Kidney epithelial cell (primary cell): ENCODE data around the gene SCNN1B. TPM values are rescaled to one million over a fixed set of nuclear protein-coding genes. Genes with fewer than 3 reads are reported as not detected.
"Not testable (repeated sequence)": the region's sequence is repeated elsewhere in the genome, so short reads cannot be mapped to it uniquely, and the experiment has no call there.

ENCODE experiments used
- DNase-seq: peaks from one replicate; pipeline ENCODE4 v3.0.0-alpha.2; 2010; ENCODE audit warnings: low read depth
- H3K27me3 ChIP-seq: 2 replicates; pipeline ENCODE4 v1.6.0; 2011; ENCODE audit warnings: low read length; ENCODE audit not compliant: control insufficient read depth, insufficient read depth
- H3K36me3 ChIP-seq: 2 replicates; pipeline ENCODE4 v1.5.1; 2011; ENCODE audit warnings: low read length; ENCODE audit not compliant: control insufficient read depth, insufficient read depth
- H3K4me3 ChIP-seq: 2 replicates; pipeline ENCODE4 v1.5.1; 2011; ENCODE audit warnings: low read depth, mild to moderate bottlenecking, control low read depth, low read length
- total RNA-seq: library from RNA; depleted of rRNA; stranded (reverse); fragments of >200 nt; gene quantifications from 2 replicates; pipeline ENCODE4 v1.2.3, GENCODE V29; 2015
- TF ChIP-seq, protein P1 (sequence below): IDR thresholded peaks from 2 replicates; pipeline ENCODE4 v1.5.1; 2011; ENCODE audit warnings: mild to moderate bottlenecking, moderate library complexity, low read length, control low read depth, inconsistent platforms; ENCODE audit not compliant: insufficient read depth, poor library complexity, severe bottlenecking

Gene SCNN1B
- total RNA-seq, 1 donor from 2014 or later, result 0.38 TPM

DNA sequence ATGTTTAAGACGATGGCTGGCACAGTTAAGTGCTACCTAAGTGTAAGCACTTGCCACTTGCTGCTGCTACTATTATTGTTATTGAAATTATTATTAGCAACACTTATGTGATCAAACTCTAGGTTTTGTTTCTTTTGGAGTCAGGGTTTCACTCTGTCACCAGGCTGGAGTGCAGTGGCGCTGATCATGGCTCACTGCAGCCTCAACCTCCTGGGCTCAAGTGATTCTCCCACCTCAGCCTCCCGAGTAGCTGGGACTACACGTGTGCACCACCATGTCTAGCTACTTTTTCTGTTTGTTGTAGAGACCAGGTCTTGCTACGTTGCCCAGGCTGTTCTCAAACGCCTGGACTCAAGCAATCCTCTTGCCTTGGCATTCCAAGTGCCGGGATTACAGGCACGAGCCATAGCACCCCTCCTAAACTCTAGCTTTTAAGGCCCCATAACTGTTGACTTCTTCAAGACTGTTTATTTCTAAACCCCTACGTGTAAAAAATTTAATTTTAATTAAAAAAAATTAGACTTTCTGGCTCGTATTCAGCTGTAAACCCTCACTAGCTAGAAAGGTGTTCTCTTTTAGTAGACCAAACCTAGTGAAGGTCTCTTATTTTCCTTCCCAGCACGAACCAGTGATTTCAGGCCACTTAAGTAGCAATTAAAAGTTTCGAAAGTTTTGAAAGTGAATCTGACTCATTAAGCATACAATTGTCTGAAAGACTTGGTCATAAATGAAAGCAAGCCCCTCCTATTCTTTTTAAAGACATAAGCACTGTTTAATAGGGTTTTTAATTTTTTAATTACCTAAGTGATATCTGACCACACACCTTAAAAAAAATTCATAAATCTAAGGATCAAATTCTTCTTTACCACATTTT is 11.7 kb upstream of the SCNN1B start:
- DNase-seq, result no peak
- Histone ChIP-seq H3K4me3 (no peak overlapping the region), H3K27me3 (no peaks in the 10 kb centered on the region), H3K36me3 (no peaks in the 10 kb centered on the region)
- TF ChIP-seq, protein P1, sequence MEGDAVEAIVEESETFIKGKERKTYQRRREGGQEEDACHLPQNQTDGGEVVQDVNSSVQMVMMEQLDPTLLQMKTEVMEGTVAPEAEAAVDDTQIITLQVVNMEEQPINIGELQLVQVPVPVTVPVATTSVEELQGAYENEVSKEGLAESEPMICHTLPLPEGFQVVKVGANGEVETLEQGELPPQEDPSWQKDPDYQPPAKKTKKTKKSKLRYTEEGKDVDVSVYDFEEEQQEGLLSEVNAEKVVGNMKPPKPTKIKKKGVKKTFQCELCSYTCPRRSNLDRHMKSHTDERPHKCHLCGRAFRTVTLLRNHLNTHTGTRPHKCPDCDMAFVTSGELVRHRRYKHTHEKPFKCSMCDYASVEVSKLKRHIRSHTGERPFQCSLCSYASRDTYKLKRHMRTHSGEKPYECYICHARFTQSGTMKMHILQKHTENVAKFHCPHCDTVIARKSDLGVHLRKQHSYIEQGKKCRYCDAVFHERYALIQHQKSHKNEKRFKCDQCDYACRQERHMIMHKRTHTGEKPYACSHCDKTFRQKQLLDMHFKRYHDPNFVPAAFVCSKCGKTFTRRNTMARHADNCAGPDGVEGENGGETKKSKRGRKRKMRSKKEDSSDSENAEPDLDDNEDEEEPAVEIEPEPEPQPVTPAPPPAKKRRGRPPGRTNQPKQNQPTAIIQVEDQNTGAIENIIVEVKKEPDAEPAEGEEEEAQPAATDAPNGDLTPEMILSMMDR, result no peak

DNA sequence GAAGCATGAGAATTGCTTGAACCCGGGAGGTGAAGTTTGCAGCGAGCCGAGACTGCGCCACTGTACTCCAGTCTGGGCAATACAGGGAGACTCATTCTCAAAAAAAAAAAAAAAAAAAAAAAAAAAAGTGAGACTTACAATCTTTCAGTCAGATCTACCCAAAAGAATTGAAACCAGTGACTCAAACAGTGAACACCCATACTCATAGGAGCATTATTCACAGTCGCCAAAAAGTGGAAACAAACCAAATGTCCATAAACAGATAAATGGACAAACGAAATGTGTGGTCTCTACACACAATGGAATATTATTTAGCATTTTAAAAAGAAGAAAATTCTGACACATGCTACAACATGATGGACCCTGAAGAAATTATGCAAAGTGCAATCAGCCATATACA is 9.1 kb upstream of the SCNN1B start:
- no peaks in the 10 kb centered on the region for H3K36me3 ChIP-seq
- DNase-seq, result no peak
- H3K4me3 ChIP-seq, result no peak overlapping the region
- TF ChIP-seq, protein P1, result no peak
- no peaks in the 10 kb centered on the region for H3K27me3 ChIP-seq

DNA sequence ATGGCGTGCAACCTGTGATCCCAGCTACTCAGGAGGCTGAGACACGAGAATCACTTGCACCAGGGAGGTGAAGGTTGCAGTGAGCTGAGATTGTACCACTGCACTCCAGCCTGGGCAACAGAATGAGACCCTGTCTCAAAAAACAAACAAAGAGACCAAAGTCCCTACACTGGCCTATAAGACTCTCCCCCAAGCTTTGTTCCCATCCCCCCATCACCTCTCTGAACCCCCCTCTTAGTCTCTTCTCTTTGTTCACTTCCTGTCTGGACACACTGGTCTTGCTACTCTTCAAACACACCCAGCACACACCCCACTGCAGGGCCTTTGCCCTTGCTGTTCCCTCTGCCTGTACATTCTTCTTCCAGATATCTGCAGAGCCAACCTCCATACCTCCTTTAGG is 7.8 kb upstream of the SCNN1B start:
- H3K27me3 ChIP-seq, result no peaks in the 10 kb centered on the region
- H3K36me3 ChIP-seq, result no peaks in the 10 kb centered on the region
- TF ChIP-seq, protein P1, result no peak
- DNase-seq, result no peak
- H3K4me3 ChIP-seq, result no peak overlapping the region

DNA sequence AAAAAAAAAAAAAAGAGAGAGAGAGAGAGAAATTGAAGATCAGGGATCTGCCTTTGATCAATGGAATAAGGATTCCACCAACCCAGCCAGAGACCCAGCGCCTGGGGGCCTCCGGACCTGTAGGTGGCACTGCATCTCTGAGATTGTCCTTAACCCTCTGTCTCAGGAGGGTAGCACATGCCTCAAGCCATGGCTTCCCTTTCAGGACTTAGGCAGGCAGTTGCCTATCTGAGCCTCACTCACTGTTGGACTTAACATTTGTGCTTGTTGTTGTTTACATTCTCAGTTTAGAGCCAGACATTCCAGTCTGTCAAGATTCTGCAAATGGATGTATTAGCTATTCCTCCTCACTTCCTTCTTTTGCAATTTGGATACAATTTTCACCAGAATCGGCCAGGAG is 5.1 kb upstream of the SCNN1B start:
- no peaks in the 10 kb centered on the region for H3K36me3 ChIP-seq
- TF ChIP-seq, protein P1, result peak; percentile 19
- DNase-seq, result no peak
- peaks cover 6% of the 10 kb centered on the region for H3K27me3 ChIP-seq
- H3K4me3 ChIP-seq, result no peak overlapping the region

DNA sequence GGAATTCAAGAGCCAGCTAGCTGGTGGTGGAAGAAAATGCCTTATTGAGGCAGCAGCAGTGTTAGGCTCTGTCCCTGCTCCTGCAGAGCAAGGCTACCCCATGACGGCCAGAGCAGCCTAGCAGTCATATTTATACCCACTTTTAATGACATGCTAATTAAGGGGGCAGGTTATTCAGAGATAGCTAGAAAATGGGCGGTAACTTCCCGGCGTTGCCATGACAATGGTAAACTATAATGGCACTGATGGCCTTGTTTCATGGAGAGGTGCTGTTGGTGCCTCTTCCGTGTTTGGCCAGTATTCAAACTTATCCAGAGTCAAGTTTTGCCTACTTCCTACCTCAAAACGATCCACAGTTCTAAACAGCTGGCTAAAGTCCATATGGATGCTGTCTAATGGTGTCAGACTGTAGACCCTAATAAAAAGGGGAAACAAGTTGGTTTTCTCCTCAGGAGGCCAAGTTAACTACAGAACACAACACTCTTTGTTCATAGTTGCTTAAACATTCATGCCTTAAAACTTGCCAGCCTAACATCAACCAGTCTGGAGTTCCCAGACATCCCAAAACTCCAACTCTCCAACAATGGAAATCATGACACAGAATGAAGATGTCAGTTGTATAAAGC is 3.7 kb upstream of the SCNN1B start:
- TF ChIP-seq, protein P1, result no peak
- H3K4me3 ChIP-seq, result no peak overlapping the region

DNA sequence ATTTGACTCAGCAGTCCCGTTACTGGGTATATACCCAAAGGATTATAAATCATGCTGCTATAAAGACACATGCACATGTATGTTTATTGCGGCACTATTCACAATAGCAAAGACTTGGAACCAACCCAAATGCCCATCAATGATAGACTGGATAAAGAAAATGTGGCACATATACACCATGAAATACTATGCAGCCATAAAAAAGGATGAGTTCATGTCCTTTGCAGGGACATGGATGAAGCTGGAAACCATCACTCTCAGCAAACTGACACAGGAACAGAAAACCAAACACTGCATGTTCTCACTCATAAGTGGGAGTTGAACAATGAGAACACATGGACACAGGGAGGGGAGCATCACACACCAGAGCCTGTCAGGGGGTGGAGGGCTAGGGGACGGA is 2.3 kb upstream of the SCNN1B start:
- H3K36me3 ChIP-seq, H3K4me3 ChIP-seq, DNase-seq: not testable (repeated sequence)
- peaks cover 22% of the 10 kb centered on the region for H3K27me3 ChIP-seq

More for the DNA sequence above, 3.7 kb upstream of the SCNN1B start:
- Histone ChIP-seq H3K27me3 (peaks cover 20% of the 10 kb centered on the region), H3K36me3 (no peaks in the 10 kb centered on the region)
- no peak for DNase-seq
